ENCODE results near the gene ADARB1.

Gene ADARB1

DNA sequence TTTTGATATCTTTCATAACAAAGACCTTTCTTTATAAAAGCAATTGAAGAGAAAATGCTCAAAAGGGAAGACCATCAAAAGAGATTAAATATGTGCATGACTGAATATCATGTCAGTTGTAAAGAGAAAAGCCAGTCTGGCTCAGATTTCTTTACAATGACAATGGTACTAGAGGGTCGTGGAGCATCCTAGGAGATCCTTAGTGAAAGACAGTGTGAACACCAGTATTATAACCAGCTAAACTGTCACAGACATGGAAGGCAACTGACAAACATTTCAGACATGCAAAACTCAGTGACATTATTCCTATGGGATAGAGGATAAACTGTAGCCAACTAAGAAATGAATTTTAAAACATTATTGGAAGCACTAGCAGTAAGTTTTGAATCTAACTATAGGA, 27.1 kb upstream of the ADARB1 start:
- Mint-ChIP-seq H3K36me3 (ENCODE audit: low read depth) (peaks cover 2% of the 10 kb centered on the region), H3K9me3 (peaks cover 13% of the 10 kb centered on the region), H3K27ac (no peak overlapping the region), H3K4me1 (no peaks in the 10 kb centered on the region), H3K27me3 (peaks cover 44% of the 10 kb centered on the region), H3K4me3 (no peak overlapping the region)
- ATAC-seq, result no peak
- no peak for DNase-seq

DNA sequence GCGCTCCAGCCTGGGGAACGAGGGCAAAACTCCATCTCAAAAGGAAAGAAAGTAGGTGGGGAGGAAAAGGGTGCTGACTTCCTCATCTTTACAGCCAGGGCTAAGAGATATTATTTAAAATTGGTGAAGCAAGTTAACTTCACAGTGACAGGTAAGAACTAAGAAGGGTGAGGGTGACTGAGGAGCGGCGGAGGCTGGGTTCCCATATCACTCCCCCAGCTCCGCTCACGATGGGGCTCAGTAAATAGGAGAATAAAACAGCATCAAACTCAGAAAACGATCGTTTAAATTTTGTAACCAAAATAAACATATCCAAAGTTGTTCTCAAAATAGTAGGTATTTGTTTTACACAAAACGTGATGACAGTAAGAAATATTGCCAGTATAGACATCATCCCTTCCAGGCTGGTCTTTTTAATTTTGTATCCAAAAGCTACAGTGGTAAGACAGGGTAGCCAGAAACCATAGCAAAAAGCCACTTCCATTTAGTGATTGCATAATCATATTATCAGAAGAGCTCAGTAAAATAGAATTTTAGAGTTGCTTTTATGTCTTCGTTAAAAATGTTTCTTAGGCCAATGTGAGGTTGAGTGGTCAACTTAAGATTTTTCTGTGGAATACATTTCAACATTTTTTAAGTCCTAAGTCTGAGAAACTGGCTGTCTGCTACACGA, 26.2 kb upstream of the ADARB1 start:
- no peak overlapping the region for H3K4me3 Mint-ChIP-seq
- peaks cover 13% of the 10 kb centered on the region for H3K9me3 Mint-ChIP-seq
- ATAC-seq (no peak), DNase-seq (no peak)
- peaks cover 45% of the 10 kb centered on the region for H3K27me3 Mint-ChIP-seq
- no peaks in the 10 kb centered on the region for H3K4me1 Mint-ChIP-seq
- peaks cover 2% of the 10 kb centered on the region for H3K36me3 Mint-ChIP-seq (ENCODE audit: low read depth)
- H3K27ac Mint-ChIP-seq, result no peak overlapping the region

DNA sequence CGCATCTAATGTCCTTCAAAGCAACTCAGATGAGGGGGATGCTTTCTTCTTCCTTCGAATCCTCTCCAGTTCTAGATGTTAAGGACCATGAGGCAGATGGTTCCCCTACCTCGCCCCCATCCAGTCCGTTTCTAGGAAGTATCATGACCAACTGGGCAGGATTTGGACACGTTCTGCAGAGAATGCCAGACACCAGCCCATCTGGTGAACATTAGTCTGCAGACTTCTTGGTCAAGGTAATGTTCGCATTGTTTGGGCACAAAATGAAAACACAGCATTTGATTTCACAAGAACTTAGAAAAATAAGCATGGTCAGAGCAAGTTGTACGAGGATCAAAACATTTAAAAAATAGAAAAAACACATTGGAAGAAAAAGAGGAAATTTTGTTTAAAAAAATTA, 25.4 kb upstream of the ADARB1 start:
- Mint-ChIP-seq H3K4me1 (no peaks in the 10 kb centered on the region), H3K4me3 (no peak overlapping the region), H3K9me3 (peaks cover 13% of the 10 kb centered on the region), H3K27me3 (peaks cover 46% of the 10 kb centered on the region), H3K36me3 (ENCODE audit: low read depth) (peaks cover 2% of the 10 kb centered on the region), H3K27ac (no peak overlapping the region)
- DNase-seq (no peak), ATAC-seq (no peak)

DNA sequence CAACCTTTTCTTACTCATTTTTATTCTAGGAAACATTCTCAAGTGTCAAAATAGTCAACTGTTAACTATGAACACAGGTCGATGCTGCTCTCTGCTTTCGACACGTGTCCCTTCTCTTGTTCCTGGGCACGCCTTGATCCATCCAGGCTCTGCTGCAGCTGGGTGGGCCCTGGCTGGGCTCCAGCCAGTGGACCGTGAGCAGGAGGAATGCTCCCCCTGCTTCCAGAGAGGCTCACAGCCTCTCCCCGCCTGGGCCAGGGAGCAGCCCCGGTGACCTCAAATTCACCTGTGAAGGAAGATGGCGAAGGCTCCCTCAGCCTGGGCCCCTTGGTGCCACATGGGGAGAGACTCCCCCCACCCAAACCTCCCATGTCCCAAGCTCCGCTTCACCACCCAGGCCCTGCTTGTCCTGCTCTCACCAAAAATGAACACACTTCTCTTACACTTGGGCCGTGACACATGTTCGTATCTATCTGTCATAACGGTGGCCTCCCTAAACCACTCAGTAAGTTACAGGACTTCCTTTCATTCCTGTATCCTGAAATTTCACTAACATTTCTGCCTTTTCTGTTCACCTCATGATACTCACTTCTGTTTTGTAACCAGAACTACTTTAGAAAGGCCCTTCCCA, 24.6 kb upstream of the ADARB1 start:
- DNase-seq (no peak), ATAC-seq (no peak)
- Mint-ChIP-seq H3K9me3 (peaks cover 13% of the 10 kb centered on the region), H3K27ac (no peak overlapping the region), H3K36me3 (ENCODE audit: low read depth) (peaks cover 2% of the 10 kb centered on the region), H3K27me3 (peaks cover 39% of the 10 kb centered on the region), H3K4me3 (no peak overlapping the region), H3K4me1 (no peaks in the 10 kb centered on the region)

DNA sequence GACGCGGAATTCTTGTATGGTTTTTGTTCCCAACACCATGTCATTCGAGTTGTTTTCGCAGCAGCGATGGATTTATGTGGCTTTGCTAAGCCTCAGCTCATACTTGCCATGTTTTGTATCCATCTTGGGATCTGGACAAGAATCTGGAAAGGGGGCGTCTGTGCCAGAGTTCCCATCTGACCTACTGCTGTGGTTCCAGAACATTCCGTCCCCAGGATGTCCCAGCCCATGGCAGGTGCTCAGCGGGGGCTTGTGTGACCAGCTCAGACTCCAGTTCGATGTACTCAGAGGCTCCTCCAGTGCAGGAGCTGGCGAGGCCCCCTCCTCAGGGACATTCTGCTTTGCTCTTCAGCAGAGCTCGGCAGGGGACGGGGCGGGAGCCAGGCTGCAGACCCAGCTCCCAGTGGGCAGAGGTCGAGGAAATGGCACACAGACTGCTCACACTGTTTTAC, 24.0 kb upstream of the ADARB1 start:
- Mint-ChIP-seq H3K36me3 (ENCODE audit: low read depth) (peaks cover 2% of the 10 kb centered on the region), H3K27me3 (peaks cover 35% of the 10 kb centered on the region), H3K27ac (no peak overlapping the region), H3K4me1 (no peaks in the 10 kb centered on the region), H3K9me3 (peaks cover 13% of the 10 kb centered on the region), H3K4me3 (no peak overlapping the region)
- no peak for DNase-seq
- ATAC-seq, result no peak

DNA sequence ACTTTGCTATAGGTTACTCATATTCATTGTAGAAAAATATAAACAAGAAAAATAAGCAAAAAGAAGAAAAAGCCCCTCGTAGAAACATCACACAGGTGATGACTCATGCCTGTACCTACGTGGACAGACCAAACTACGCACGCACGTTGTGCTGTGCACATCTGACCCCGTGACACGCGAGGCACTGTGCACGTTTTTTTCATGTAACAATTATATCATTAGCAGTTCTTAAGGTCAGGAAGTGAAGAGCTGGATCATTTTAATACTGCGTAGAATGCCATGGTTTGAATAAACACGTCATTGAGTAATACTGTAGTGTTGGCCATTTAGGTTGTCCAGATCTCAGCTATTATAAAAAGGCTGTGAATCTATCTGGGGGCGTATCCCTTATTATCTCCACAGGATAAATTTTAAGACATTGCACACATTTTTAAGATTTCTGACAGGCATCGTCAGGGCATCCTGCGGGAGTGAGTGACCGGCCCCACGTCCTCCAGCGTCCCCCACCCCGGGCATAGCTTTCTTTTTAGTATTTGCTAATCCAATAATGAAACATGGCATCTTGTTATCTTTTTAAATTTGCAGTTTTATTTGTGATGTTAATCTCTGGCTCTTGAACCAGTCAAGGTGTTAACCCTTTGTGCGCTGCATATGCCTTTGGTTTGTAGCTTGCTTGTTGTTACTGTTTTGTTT, 23.4 kb upstream of the ADARB1 start:
- DNase-seq (no peak), ATAC-seq (no peak)
- H3K27ac Mint-ChIP-seq, result no peak overlapping the region
- peaks cover 2% of the 10 kb centered on the region for H3K36me3 Mint-ChIP-seq (ENCODE audit: low read depth)
- peaks cover 34% of the 10 kb centered on the region for H3K27me3 Mint-ChIP-seq
- no peak overlapping the region for H3K4me3 Mint-ChIP-seq
- H3K4me1 Mint-ChIP-seq, result no peaks in the 10 kb centered on the region
- H3K9me3 Mint-ChIP-seq, result peaks cover 13% of the 10 kb centered on the region

DNA sequence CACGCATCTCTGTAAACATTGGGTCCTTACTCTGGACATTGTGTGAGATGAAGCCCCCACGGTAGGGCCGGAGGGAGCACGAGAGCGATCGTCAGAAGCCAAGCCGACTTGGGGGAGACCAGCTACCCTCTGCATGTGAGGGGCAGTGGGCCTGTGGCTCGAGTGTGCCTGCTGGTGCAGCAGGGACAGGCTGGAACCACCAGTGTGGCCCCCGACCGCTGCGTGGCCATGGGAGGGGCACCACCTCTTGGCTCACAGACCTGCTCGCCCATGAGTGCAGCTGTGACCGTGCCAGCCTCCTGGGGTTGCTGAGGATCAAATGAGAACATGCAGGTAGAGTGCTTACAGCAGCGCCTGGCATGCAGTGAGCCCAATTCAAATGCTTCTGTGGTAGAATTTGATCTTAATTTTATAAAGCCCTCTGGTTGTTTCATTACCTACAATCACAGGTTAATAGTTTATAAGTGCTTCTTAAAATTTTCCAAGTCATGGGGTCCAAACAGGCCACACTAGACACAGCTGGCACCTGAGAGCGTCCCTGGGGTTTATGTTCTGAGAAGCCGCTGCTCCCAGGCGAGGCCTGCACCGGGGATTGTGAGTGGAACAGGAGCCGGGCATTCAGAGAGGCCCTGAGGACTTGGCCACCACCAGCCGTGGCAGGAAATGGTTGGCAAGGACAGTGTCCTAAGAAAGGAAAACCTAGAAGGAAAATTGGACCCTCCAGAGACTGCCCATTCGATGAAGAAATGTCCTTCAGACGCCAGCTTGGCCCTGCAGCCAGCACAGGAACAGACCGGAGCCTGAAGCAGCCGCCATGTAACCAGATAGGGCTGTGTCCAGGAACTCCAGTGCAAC, 22.6 kb upstream of the ADARB1 start:
- DNase-seq, result no peak
- H3K9me3 Mint-ChIP-seq, result peaks cover 9% of the 10 kb centered on the region
- H3K27me3 Mint-ChIP-seq, result peaks cover 32% of the 10 kb centered on the region
- peaks cover 2% of the 10 kb centered on the region for H3K36me3 Mint-ChIP-seq (ENCODE audit: low read depth)
- no peak for ATAC-seq
- no peak overlapping the region for H3K4me3 Mint-ChIP-seq
- H3K4me1 Mint-ChIP-seq, result no peaks in the 10 kb centered on the region
- H3K27ac Mint-ChIP-seq, result no peak overlapping the region

DNA sequence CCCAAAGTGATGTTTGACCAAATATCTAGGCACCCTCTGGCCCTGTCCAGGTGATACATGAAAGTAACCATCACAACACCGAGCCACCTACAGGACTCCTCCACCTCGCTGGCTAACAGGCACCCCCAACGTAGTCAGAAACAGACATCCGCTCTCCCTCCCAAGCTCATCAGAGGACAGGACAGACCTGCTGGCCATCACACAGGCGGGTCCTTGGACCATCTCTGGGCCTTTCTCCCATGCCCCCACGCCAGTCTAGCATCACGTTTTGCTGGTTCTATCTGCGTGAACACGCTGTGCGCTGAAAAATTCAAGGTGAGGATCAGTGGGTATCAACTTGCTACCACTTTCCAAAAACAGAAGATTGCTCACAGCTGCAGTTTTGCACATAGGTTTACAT, 21.4 kb upstream of the ADARB1 start:
- ATAC-seq, result no peak
- H3K36me3 Mint-ChIP-seq (ENCODE audit: low read depth), result no peaks in the 10 kb centered on the region
- no peak overlapping the region for H3K4me3 Mint-ChIP-seq
- no peak for DNase-seq
- H3K27me3 Mint-ChIP-seq, result peaks cover 28% of the 10 kb centered on the region
- no peaks in the 10 kb centered on the region for H3K4me1 Mint-ChIP-seq
- H3K27ac Mint-ChIP-seq, result no peak overlapping the region
- no peaks in the 10 kb centered on the region for H3K9me3 Mint-ChIP-seq

DNA sequence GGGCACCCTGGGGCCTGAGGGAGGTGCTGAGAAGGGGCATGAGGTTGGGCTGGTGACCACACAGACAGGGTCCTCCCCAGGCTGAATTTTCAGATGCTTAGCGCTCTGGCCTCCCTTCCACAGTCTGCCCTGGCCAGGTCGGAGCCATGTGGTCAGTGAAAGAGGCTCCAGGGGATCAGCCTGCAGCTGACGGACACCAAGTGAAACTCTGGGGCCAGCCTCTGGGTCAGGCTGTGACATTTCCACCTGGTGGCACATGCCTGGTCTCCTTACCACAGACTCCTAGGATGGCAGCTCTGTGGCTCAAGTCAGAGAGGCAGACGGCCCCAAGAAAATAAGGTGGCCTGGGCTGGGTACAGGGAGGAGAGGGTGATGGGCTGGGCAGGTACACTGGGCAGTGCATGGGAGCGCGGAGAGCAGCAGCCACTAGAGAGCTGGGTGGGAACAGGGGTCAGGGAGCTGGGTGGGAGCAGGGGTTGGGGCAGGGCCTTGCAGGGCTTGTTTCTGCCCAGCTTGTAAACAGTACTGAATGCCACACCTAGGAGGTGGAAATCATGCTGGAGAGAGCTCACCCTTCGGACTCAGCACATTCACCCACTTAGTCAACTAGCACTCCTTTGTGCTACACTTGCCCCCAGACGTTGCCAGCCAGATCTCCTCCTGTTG, 20.7 kb upstream of the ADARB1 start:
- DNase-seq, result no peak
- Mint-ChIP-seq H3K27ac (no peak overlapping the region), H3K27me3 (peaks cover 28% of the 10 kb centered on the region), H3K36me3 (ENCODE audit: low read depth) (no peaks in the 10 kb centered on the region), H3K4me3 (no peak overlapping the region), H3K4me1 (no peaks in the 10 kb centered on the region), H3K9me3 (no peaks in the 10 kb centered on the region)
- ATAC-seq, result no peak

DNA sequence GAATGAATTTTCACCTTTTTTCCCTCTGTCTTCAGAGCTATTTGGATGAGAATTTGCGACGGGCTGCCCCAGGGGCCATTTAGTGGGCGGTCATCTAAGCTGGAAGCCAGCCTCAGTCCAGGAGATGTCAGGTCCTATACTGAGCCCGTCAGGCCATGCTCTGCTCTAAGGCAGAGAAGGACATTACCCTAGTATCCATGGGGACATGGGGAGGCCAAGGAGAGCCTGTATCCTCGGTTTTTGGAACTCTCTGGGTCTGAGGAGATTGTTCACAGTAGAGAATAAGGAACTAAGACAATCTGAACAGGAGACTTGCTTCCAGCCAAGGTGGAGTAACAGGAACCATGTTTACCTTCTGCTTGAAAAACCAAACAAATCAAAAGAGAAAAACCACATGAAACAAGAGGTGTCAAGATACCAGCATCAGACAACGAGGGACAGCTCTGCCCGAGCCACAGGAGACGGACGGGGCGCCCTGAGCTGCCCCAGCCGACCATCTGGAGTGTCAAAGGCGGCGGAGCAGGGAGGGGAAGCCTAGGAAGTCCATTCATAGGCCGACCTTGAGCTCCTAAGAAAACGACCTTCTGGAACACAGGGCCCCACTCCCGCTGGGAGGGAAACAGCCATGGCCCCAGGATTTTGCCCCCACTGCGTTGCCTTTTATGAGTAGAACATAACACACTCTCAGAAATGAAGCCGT, 20.0 kb upstream of the ADARB1 start:
- DNase-seq (no peak), ATAC-seq (no peak)
- H3K9me3 Mint-ChIP-seq, result no peaks in the 10 kb centered on the region
- peaks cover 24% of the 10 kb centered on the region for H3K27me3 Mint-ChIP-seq
- no peak overlapping the region for H3K27ac Mint-ChIP-seq
- H3K36me3 Mint-ChIP-seq (ENCODE audit: low read depth), result no peaks in the 10 kb centered on the region
- H3K4me1 Mint-ChIP-seq, result no peaks in the 10 kb centered on the region
- H3K4me3 Mint-ChIP-seq, result no peak overlapping the region

DNA sequence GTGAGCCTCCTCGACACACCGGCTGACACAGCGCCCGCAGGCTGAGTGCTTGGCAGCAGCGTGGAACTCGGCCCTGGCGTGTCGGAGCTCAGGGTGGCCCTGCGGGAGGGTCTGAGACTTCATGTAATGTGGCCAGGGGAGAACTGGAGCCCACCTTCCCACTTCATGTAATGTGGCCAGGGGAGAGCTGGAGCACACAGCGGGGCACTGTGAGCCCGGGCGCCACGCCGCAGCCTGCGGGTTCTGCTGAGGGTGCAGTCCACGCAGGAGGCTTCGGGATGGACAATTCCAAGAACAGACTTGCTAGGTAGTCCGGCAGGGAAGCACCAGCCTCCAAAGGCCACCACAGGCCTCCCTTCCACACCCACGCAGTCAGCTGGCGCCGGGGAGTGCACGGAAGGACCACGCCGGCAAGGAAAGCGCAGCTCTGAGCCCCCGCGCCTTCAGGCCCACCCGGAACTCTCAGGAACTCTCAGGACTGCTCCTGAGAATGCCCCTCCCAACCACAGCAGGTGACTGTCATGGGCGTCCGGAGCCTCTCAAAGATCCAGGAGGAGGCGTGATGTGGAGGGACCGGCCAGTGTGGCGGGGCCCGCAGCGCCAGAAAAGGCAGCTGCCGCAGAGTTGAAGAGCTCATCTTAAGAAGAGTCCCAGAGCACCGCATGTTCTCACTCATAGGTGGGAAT, 19.3 kb upstream of the ADARB1 start:
- H3K27me3 Mint-ChIP-seq, result peaks cover 22% of the 10 kb centered on the region
- ATAC-seq, result no peak

DNA sequence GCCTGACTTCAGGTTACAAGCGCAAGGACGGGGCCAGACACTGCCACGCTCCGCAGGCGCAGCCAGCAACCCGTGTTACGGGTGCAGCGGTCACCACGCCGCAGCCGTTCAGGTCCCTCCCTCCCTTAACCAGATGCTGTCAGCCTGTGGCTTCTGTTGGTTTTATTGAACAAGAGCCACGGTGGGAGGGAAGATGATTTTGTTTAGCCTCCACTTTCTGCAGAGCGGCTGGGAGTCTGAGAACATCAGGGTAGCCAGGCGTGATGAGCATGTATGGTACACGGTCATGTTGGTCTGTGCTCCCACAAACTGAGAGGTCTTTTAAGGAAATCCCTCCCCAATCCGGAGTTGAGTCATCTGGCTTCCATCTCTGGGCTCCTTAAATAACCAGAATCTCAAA, 18.5 kb upstream of the ADARB1 start:
- H3K9me3 Mint-ChIP-seq, result no peaks in the 10 kb centered on the region
- no peak overlapping the region for H3K27ac Mint-ChIP-seq
- peaks cover 19% of the 10 kb centered on the region for H3K27me3 Mint-ChIP-seq
- no peaks in the 10 kb centered on the region for H3K4me1 Mint-ChIP-seq
- no peaks in the 10 kb centered on the region for H3K36me3 Mint-ChIP-seq (ENCODE audit: low read depth)
- H3K4me3 Mint-ChIP-seq, result no peak overlapping the region
- DNase-seq, result no peak
- no peak for ATAC-seq

More for the DNA sequence above, 19.3 kb upstream of the ADARB1 start:
- Mint-ChIP-seq H3K4me1 (no peaks in the 10 kb centered on the region), H3K9me3 (no peaks in the 10 kb centered on the region), H3K27ac (no peak overlapping the region), H3K4me3 (no peak overlapping the region), H3K36me3 (ENCODE audit: low read depth) (no peaks in the 10 kb centered on the region)
- no peak for DNase-seq

DNA sequence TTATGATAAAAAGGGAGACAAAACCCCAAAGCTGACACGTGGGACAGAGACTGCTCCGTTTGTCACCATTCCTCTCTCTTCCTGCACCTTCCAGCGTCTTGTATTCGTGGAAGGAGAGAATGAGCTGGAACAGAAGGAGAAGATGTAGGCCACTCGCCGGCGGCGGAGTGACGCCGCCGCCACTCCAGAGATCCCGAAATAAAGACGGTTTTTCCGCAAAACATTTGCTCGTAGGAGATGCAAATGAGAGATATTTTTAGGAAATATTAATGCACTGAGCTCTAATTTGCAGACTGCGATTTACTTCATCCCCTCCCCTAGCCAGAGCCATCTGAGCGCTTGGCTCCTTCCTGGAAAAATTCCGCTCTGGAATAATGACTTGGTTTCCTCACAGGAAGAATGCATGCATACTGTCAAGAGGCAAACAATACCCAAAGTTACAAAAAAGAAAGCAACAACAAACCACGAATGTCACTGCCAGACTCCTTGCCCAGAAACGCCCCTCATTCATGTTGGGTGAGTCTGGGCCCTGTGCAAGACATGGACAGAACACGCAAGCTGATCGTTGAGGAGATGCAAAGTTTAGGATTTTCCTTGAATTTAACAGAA, 18.0 kb upstream of the ADARB1 start:
- H3K27me3 Mint-ChIP-seq, result peaks cover 16% of the 10 kb centered on the region
- no peaks in the 10 kb centered on the region for H3K4me1 Mint-ChIP-seq
- ATAC-seq, result no peak
- no peak for DNase-seq
- H3K4me3 Mint-ChIP-seq, result no peak overlapping the region
- no peaks in the 10 kb centered on the region for H3K36me3 Mint-ChIP-seq (ENCODE audit: low read depth)
- H3K27ac Mint-ChIP-seq, result no peak overlapping the region
- H3K9me3 Mint-ChIP-seq, result no peaks in the 10 kb centered on the region

Data from activated naive CD8-positive, alpha-beta T cell treated with anti-CD3 and anti-CD28 coated beads, Interleukin-2, amount 50 U/mL, for 24 hours (primary cell).